Eye (tissue), 1 donor: Measurements from ENCODE around the gene HAVCR1.

Source experiments
- DNase-seq: peaks from one replicate; pipeline ENCODE4 v3.0.0-alpha.2; 2015

HAVCR1 gene

DNA sequence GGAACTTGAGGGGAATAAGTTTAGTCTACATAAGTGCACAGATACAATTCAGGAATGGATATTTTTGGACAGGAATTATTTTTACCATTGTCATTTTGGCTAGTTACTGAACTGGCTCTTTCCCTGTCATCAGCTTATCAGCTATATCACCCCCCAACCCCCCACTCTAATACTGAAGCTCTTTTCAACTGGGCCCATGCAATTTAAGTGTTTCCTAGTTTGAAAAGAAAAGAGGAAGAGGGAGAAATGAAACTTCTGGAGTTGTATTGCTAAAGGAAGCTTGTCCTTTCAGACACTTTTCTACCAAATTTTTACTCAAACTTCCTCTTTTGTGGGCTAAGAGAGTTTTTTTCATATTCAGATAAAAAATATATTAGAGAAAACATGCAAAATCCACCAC, 77.4 kb downstream of the HAVCR1 start:
- DNase-seq = no peak
